GM20431 (cell line): ENCODE results near the gene SLC6A13.
"Not testable (repeated sequence)": the region's sequence is repeated elsewhere in the genome, so short reads cannot be mapped to it uniquely, and the experiment has no call there.

Experiments used
- in situ Hi-C: fragments of 300-500 bp; cut with MseI, MboI; formaldehyde crosslinking; loops from one replicate; pipeline ENCODE4 v1.15.0; 2020; ENCODE audit warnings: low sequenced_read_pairs; ENCODE audit not compliant: unreplicated experiment

Gene SLC6A13

GRCh38 chr12:262817-263216 is at the start of gene SLC6A13:
TSS of gene SLC6A13 (minus strand) at chr12:262836. CDS start at chr12:260052, 2,784 bp downstream.
- in situ Hi-C loops: no loop called here

DNA sequence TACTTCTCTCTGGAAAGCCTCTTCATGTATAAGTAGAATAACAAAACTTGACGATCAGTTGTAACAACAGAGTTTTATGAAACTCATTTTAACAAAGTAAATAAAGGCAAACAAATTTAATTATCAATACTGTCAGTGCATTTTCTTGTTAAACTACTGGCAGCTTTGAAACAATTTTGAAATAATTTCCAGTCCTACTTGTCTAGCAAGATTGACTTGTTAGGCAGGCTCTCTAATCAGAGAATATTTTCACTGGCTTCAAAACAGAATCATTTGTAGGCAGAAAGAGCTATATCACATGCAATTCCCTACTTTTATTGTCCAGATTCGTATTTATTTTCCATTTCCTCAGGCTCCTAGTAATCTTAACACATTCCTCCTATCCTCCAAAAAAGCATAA is 45.9 kb upstream of the SLC6A13 start:
- in situ Hi-C loops: no loop called here

- in situ Hi-C loops: no loop called here
These were observed 44.8 kb upstream of the SLC6A13 start for GRCh38 chr12:307406-307805.

GRCh38 chr12:304805-305204 is 42.2 kb upstream of the SLC6A13 start:
- in situ Hi-C loops: no loop called here

DNA sequence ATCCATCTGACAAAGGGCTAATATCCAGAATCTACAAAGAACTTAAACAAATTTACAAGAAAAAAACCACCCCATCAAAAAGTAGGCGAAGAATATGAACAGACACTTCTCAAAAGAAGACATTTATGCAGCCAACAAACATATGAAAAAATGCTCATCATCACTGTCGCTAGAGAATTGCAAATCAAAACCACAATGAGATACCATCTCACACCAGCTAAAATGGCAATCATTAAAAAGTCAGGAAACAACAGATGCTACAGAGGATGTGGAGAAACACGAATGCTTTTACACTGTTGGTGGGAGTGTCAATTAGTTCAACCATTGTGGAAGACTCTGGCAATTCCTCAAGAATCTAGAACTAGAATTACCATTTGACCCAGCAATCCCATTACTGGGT is 40.1 kb upstream of the SLC6A13 start:
- in situ Hi-C loops: not testable (repeated sequence)

DNA sequence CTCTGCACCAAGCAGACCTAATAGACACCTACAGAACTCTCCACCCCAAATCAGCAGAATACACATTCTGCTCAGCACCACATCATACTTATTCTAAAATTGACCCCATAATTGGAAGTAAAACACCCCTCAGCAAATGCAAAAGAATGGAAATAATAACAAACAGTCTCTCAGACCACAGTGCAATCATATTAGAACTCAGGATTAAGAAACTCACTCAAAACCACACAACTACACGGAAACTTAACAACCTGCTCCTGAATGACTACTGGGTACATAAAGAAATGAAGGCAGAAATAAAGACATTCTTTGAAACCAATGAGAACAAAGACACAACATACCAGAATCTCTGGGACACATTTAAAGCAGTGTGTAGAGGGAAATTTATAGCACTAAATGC is 37.5 kb upstream of the SLC6A13 start:
- in situ Hi-C loops: not testable (repeated sequence)

DNA sequence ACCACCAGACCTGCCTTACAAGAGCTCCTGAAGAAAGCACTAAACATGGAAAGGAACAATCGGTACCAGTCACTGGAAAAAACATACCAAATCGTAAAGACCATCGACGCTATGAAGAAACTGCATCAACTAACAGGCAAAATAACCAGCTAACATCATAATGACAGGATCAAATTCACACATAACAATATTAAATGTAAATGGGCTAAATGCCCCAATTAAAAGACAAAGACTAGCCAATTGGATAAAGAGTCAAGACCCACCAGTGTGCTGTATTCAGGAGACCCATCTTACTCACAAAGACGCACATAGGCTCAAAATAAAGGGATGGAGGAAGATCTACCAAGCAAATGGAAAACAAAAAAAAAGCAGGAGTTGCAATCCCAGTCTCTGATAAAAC is 36.9 kb upstream of the SLC6A13 start:
- in situ Hi-C loops: not testable (repeated sequence)

DNA sequence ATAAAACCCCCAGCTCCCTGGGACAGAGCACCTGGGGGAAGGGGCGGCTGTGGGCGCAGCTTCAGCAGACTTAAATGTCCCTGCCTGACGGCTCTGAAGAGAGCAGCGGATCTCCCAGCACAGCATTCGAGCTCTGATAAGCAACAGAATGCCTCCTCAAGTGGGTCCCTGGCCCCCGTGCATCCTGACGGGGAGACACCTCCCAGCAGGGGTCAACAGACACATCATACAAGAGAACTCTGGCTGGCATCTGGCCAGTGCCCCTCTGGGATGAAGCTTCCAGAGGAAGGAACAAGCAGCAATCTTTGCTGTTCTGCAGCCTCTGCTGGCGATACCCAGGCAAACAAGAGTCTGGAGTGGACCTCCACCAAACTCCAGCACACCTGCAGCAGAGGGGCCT is 35.4 kb upstream of the SLC6A13 start:
- in situ Hi-C loops: not testable (repeated sequence)

DNA sequence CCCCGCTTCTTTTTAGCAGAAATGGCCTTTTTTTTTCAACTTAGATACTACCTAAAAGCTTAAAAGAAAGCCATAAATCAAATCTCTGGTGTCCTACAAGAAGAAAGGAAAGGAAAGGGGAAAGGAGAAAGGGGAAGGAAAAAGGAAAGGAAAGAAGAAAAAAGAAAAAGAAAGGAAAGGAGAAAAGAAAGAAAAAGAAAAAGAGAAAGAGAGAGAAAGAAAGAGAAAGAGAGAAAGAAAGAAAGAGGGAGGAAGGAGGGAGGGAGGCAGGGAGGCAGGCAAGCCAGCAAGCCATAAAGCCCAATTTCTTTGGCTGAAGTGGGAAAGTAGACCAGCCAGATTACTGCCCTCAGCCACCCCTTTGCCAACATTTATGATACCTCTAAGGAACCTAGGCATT is 32.5 kb upstream of the SLC6A13 start:
- in situ Hi-C loops: no loop called here

- in situ Hi-C loops: no loop called here
These were observed 30.6 kb upstream of the SLC6A13 start for GRCh38 chr12:293199-293598.

DNA sequence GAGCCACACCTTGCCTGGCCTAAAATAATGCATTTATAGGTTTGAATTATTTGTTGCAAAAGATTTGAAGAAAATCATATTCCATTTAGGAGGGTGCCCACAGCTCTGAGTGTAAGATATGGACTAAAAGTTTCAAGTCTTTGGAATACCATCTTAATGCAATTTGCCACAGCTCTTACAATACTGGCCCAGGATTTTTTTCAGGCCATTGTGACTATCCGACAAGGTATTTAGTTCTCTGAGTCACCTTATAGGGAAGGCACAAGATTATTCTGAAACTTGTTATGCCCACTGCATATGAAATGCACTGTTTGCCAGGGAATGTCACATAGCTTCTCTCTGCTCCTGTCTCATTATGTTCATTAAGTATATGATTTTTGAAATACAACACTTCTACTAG is 29.6 kb upstream of the SLC6A13 start:
- in situ Hi-C loops: no loop called here

GRCh38 chr12:291153-291723 is 28.6 kb upstream of the SLC6A13 start:
- in situ Hi-C loops: no loop called here

GRCh38 chr12:288687-289086 is 26.1 kb upstream of the SLC6A13 start:
- in situ Hi-C loops: no loop called here

DNA sequence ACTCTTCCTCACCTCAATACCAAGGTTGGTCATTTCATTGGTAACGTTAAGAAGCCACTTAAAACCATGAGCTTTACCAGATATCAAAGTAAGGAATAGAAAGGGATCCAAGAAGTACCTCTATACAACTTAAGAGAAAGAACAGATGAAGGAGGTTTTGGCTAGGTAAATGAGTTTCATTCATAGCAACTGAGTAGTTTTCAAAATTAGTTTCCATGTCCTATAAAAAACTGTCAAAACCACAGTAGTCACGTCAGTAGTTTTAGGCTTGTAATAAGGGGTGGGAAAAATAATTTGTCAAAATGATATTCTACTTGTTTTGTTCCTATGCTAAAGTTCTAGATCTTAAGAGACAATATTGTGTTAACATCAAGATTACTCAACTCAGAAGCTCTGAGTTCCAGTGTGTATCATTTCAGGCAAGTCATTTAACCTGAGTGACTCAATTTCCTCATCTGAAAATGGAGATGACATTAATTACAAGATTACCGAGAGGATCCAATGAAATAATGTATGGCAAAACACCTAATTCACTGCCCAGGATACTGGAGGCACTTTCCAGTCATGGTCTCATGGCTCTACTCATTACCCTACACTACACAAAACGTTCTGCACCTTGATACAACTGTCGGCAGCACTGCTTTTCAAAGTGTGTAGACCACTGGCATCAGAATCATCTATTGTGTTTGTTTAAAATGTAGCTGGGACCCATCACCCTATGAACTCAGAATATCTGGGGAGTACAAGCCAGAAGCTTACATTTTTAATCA is 24.1 kb upstream of the SLC6A13 start:
- in situ Hi-C loops: no loop called here

DNA sequence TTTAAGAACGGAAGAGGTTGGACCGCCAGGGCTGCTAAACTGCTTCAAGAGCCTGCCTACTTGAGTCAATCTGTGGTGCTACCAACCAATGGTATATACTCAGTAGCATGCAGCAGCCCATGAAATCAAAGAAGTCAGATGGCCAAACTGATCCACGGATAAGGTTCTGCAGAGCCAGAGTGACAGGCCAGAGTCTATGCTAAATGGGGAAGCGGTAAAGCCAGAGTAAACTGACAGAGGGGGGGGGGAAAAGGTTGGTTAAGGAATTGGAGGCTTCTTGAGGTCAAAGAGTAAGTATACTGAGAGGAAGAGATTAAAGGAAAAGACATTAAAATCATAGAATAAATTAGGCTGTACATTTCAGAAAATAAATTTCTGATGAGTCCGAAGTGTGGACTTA is 15.4 kb upstream of the SLC6A13 start:
- in situ Hi-C loops: no loop called here

DNA sequence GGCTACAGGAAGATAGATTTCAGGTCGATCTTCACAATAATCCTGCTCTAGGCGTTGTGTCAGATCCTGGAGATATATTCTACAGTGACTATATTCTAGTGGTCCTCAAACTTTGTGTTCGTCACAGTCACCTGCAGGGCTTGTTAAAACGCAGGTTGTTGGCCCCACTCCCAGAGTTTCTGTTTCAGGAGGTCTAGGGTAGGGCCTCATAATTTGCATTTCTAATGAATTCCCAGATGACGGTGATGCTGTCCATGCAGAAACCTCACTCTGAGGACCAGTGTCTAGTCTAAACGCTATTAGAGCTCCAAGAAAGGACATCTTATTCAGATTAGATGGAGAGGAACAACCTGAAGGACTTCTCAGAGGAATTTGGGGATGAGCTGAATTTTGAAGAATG is 13.2 kb upstream of the SLC6A13 start:
- in situ Hi-C loops: no loop called here

- in situ Hi-C loops: no loop called here
These were observed 10.7 kb upstream of the SLC6A13 start for GRCh38 chr12:273382-273781.

DNA sequence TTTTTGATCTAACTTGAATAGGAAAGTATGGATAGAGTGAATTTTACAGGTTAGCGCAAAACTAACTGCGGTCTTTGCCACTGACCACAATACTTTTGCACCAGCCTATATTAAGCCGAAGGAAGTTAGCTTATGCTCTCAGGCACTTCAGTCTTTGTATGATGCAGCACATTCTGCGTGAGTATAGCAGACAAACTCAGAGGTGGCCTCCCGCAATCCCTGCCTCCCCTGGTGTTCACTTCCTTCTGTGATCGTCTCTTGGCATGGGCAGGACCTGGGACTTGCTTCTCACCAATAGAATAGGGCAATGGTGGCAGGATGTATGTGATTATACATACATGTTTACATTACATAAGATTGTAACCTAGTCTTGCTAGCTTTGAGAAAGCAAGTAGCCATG is 10.3 kb upstream of the SLC6A13 start:
- in situ Hi-C loops: no loop called here

DNA sequence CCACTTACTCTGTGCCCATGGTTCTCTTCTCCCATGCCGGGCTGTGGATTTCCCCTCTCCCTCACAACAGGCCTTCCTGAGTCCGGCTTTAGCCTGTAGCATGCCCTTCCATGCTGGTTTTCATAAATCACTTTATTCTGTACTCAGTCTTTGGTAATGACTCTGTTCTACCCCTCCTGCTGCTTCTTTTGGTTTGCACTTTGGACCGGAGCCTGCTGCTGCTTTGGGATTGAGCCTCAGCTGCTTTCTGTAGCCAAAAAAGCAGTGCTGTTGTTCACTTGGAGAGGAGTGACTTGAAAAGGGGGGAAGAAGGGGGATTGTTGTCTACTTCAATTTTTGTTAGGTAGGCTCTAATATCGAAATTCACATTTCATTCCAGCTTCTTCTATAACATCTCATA is 8.5 kb upstream of the SLC6A13 start:
- in situ Hi-C loops: no loop called here

GRCh38 chr12:269191-269590 is 6.6 kb upstream of the SLC6A13 start:
- in situ Hi-C loops: no loop called here

- in situ Hi-C loops: no loop called here
These were observed 5.8 kb upstream of the SLC6A13 start for GRCh38 chr12:268483-268840.
